K562 (cell line): Measurements from ENCODE around the gene RBBP7. TPM values are rescaled to one million over a fixed set of nuclear protein-coding genes. Genes with fewer than 3 reads are reported as not detected.

ENCODE experiments used
- ATAC-seq: fragments of 200-7000 bp; cut with Tn5 transposase; 3 replicates; pipeline ENCODE4 v1.9.1; 2020; ENCODE audit warnings: moderate library complexity
- BruUV-seq: library from RNA; stranded (reverse); fragments of 400-500 nt; replicated peaks from 2 replicates; lab custom pipeline; 2021; lab: Mats Ljungman, UMichigan
- CTCF ChIA-PET: fragments of 300-600 bp; formaldehyde crosslinking; extraction: SDS; loops from one replicate; lab custom pipeline; 2021; ENCODE audit warnings: low intra/inter-chr PET ratio; lab: Yijun Ruan, JAX
- POLR2A ChIA-PET: fragments of 300-600, 350-650 bp; sonication (Branson Sonifier 250); formaldehyde crosslinking; extraction: SDS; loops from one replicate; lab custom pipeline; 2021; ENCODE audit warnings: antibody characterized with exemption, inconsistent platforms; lab: Yijun Ruan, JAX
- DNase-seq, 4 experiments: peaks; one replicate each; pipeline versions ENCODE4 v3.0.0 to v3.0.0-alpha.2; 2011 to 2018; ENCODE audit warnings: low spot score in 3 of 4, mixed read lengths in 3 of 4; ENCODE audit errors: extremely low read depth in 1 of 4
- FAIRE-seq: peaks from 2 replicates; lab custom pipeline; 2011; peaks lifted over from hg19 to GRCh38; lab: Jason Lieb, UNC
- H2AFZ ChIP-seq: 2 replicates; pipeline ENCODE4 v1.6.0; 2011; ENCODE audit warnings: low read depth, low read length, control low read depth, inconsistent platforms
- H3K27ac ChIP-seq: fragments of 200-600 bp; 3 replicates; pipeline ENCODE4 v1.8.0; 2011; ENCODE audit warnings: low read depth, mild to moderate bottlenecking, control low read depth, inconsistent platforms, low read length, moderate library complexity, mixed read lengths; ENCODE audit errors: extremely low read depth
- H3K27me3 ChIP-seq, 2 experiments: fragments of 300-600 bp in 1 of 2; 2 replicates in 1 of 2; 3 replicates in 1 of 2; pipeline versions ENCODE4 v1.6.0 to v1.8.0; 2011; ENCODE audit warnings: inconsistent platforms in 2 of 2, low read length in 2 of 2, mild to moderate bottlenecking in 1 of 2, mixed read lengths in 1 of 2, moderate library complexity in 1 of 2; ENCODE audit not compliant: control insufficient read depth in 2 of 2, insufficient read depth in 2 of 2
- H3K36me3 ChIP-seq: fragments of 300-600 bp; 3 replicates; pipeline ENCODE4 v1.8.0; 2011; ENCODE audit warnings: mild to moderate bottlenecking, low read length, inconsistent platforms; ENCODE audit not compliant: control insufficient read depth, insufficient read depth
- H3K4me1 ChIP-seq, 2 experiments: fragments of 200-600 bp in 1 of 2; replicated peaks in 1 of 2; 2 replicates in 1 of 2; 3 replicates in 1 of 2; pipeline versions ENCODE4 v1.5.1 to v1.8.0; 2011; ENCODE audit warnings: inconsistent platforms in 2 of 2, low read length in 2 of 2, mild to moderate bottlenecking in 1 of 2, mixed read lengths in 1 of 2, moderate library complexity in 1 of 2; ENCODE audit not compliant: control insufficient read depth in 2 of 2, insufficient read depth in 2 of 2
- H3K4me2 ChIP-seq: 2 replicates; pipeline ENCODE4 v1.6.1; 2011; ENCODE audit warnings: low read length, control low read depth, inconsistent platforms, mixed read lengths; ENCODE audit not compliant: insufficient read depth
- H3K4me3 ChIP-seq: fragments of 200-600 bp; sonication (generic), shearing (Covaris generic); 2 replicates; pipeline ENCODE4 v1.5.1; 2016; ENCODE audit warnings: control low read depth, inconsistent platforms
- H3K79me2 ChIP-seq: fragments of 200-600 bp; 3 replicates; pipeline ENCODE4 v1.8.0; 2011; ENCODE audit warnings: low read length, inconsistent platforms; ENCODE audit not compliant: control insufficient read depth, insufficient read depth
- H3K9ac ChIP-seq, 2 experiments: 2 replicates each; pipeline versions ENCODE4 v1.6.0 to v1.6.1; 2011; ENCODE audit warnings: low read depth in 2 of 2, low read length in 2 of 2, control low read depth in 1 of 2, inconsistent platforms in 1 of 2, mild to moderate bottlenecking in 1 of 2, mixed read lengths in 1 of 2; ENCODE audit not compliant: insufficient read depth in 1 of 2
- H3K9me1 ChIP-seq: one replicate; pipeline ENCODE4 v1.6.0; 2011; ENCODE audit warnings: inconsistent platforms, mild to moderate bottlenecking, low read length, moderate library complexity; ENCODE audit not compliant: control insufficient read depth, insufficient read depth
- H3K9me3 ChIP-seq: replicated peaks from 2 replicates; pipeline ENCODE4 v1.5.1; 2011; ENCODE audit warnings: low read depth, low read length, inconsistent platforms; ENCODE audit not compliant: control insufficient read depth, insufficient read depth
- H4K20me1 ChIP-seq: replicated peaks from 2 replicates; pipeline ENCODE4 v1.6.1; 2011; ENCODE audit warnings: low read length, inconsistent platforms, mixed read lengths; ENCODE audit not compliant: control insufficient read depth, insufficient read depth
- CC2D1A ChIP-seq: fragments of 450-650 bp; IDR thresholded peaks from 2 replicates; pipeline ENCODE4 v1.6.1; 2017; ENCODE audit warnings: mild to moderate bottlenecking
- ETV1 ChIP-seq: fragments of 450-650 bp; conservative IDR thresholded peaks from 2 replicates; pipeline ENCODE4 v1.6.1; 2016; ENCODE audit warnings: missing genetic modification characterization, control low read depth, low read depth, missing compliant biosample characterization
- FIP1L1 ChIP-seq: fragments of 200-400 bp; formaldehyde crosslinking; IDR thresholded peaks from 2 replicates; pipeline ENCODE4 v1.6.1; 2018; ENCODE audit warnings: mild to moderate bottlenecking, low read depth, low read length; ENCODE audit not compliant: poor library complexity, severe bottlenecking
- MAFK ChIP-seq: IDR thresholded peaks from 2 replicates; pipeline ENCODE4 v1.6.1; 2011; ENCODE audit warnings: low read length, improper control_type of control experiment
- WGBS: fragments of 100-300 bp; shearing (Covaris generic); methylation state at CpG from one replicate; pipeline ENCODE4 v1.1.6; 2016; ENCODE audit warnings: low coverage, mixed read lengths; ENCODE audit not compliant: insufficient coverage; ENCODE audit errors: missing lambda C conversion rate; 5-methylcytosine and 5-hydroxymethylcytosine counted together
- in situ Hi-C: fragments of 300-500 bp; cut with MboI; formaldehyde crosslinking; loops from 4 replicates; pipeline ENCODE4 v1.15.0; 2018; ENCODE audit warnings: inconsistent platforms, mixed read lengths
- intact Hi-C: fragments of 100-400 bp; cut with micrococcal nuclease; formaldehyde crosslinking; loops from 2 replicates; pipeline ENCODE4 v1.14.2; 2022
- polyA plus RNA-seq, 8 experiments: library from polyadenylated mRNA; depleted of rRNA in 4 of 8; stranded (reverse) in 5 of 8; unstranded in 3 of 8; fragments of >200 nt; fragmentation: Nextera tagmentation in 2 of 8; fragmentation: Illumina TruSeq in 1 of 8; extraction: Ambion mirVana in 2 of 8; extraction: Trizol in 1 of 8; gene quantifications; 2 replicates each; pipeline versions ENCODE4 v1.2.1 to v1.2.3, GENCODE V29; 2011 to 2014; ENCODE audit warnings: inconsistent platforms in 1 of 8, missing spikeins in 1 of 8
- total RNA-seq, 7 experiments: library from RNA; depleted of rRNA in 6 of 7; stranded (reverse); fragments of >200 nt in 6 of 7; fragmentation: Illumina TruSeq in 2 of 7; extraction: Trizol in 2 of 7; gene quantifications; 2 replicates each; pipeline versions ENCODE4 v1.2.1 to v1.2.3, GENCODE V29; 2011 to 2021; ENCODE audit warnings: low replicate concordance in 1 of 7

Gene RBBP7
- total and polyA plus RNA-seq, 9 of the 15 experiments (the other 6 are each of a cell fraction or from before 2014, with no cell fraction given), result 79.0 to 364 (median 182) TPM

GRCh38 chrX:16826207-16826606 is 44.0 kb downstream of the RBBP7 start (continued):
- peak; percentile 59; the same call in 1 of the 2 replicates for TF ChIP-seq MAFK
- TF ChIP-seq ETV1, result no peak

- 82% methylated on average over 8 of the region's 8 CpGs for WGBS
- FAIRE-seq, result no peak
- no peak overlapping the region for H3K9ac ChIP-seq
These were observed 44.7 kb downstream of the RBBP7 start for GRCh38 chrX:16825264-16826035.

More at GRCh38 chrX:16825264-16826035, 44.7 kb downstream of the RBBP7 start:
- no peak overlapping the region for H3K4me2 ChIP-seq
- H3K36me3 ChIP-seq, result peaks cover 75% of the 10 kb centered on the region
- in situ Hi-C loops, result loop anchor here (10.0 kb wide), 1 partner anchor 219 kb away; no protein-coding TSS in a partner anchor
- intact Hi-C loops, result loop anchor here (1.0 to 5.0 kb wide), 2 partner anchors 67 to 221 kb away; no protein-coding TSS in a partner anchor
- TF ChIP-seq CC2D1A (no peak), FIP1L1 (no peak)
- no TSS peak for BruUV-seq
- ChIA-PET POLR2A (interaction anchor here (0.6 kb wide), 1 partner anchor 1040 kb away, joined by 3 read pairs; no protein-coding TSS in a partner anchor), CTCF (interaction anchor here (1.4 kb wide), 1 partner anchor 221 kb away, joined by 13 read pairs; no protein-coding TSS in a partner anchor)
- ATAC-seq (no peak), DNase-seq (no peak)
- no peak overlapping the region for H2AFZ ChIP-seq
- H3K4me3 ChIP-seq, result no peak overlapping the region
- H3K27me3 ChIP-seq, result no peaks in the 10 kb centered on the region
- H3K4me1 ChIP-seq, result no peaks in the 10 kb centered on the region; a peak in 1 of 5 replicates
- no peaks in the 10 kb centered on the region for H3K9me1 ChIP-seq
- H4K20me1 ChIP-seq, result no peaks in the 10 kb centered on the region; the same call in 1 of the 2 replicates
- no peaks in the 10 kb centered on the region for H3K79me2 ChIP-seq
- no peak overlapping the region for H3K27ac ChIP-seq
- H3K9me3 ChIP-seq, result no peaks in the 10 kb centered on the region
